ENCODE data around the gene IFT88.
A peak's percentile ranks its signal among the peaks of the same experiment; 100 is the strongest.
"Not testable (repeated sequence)": the region's sequence is repeated elsewhere in the genome, so short reads cannot be mapped to it uniquely, and the experiment has no call there.

Gene IFT88

GRCh38 chr13:20647758-20648157 is 80.8 kb downstream of the IFT88 start:
- no peak for DNase-seq

GRCh38 chr13:20652946-20653345 is 86.0 kb downstream of the IFT88 start:
- DNase-seq = no peak

GRCh38 chr13:20654156-20654555 is 87.2 kb downstream of the IFT88 start:
- no peak for DNase-seq

GRCh38 chr13:20658451-20659040 is 91.6 kb downstream of the IFT88 start:
- DNase-seq = no peak

GRCh38 chr13:20664351-20664750 is 97.4 kb downstream of the IFT88 start:
- no peak for DNase-seq

DNA sequence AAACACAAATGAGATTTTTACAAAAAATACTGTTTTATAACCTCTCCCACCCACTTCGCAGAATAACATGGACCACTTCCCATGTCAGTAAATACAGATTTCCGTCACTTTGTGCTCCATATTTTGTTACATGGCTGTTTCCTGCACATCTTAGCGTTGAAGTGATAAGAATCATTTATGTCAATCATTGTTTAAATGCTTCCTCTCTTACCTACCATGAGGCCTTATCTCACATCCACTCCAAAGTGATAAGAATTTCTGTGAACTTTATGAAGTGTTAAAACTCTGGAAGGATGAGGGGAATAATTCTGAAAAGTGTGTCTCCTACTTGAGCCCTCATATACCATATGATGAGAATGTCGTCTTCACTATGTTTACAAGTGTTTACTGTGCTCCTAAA is 100.0 kb downstream of the IFT88 start:
- DNase-seq = no peak

GRCh38 chr13:20667857-20668437 is 101.0 kb downstream of the IFT88 start:
- DNase-seq = no peak

DNA sequence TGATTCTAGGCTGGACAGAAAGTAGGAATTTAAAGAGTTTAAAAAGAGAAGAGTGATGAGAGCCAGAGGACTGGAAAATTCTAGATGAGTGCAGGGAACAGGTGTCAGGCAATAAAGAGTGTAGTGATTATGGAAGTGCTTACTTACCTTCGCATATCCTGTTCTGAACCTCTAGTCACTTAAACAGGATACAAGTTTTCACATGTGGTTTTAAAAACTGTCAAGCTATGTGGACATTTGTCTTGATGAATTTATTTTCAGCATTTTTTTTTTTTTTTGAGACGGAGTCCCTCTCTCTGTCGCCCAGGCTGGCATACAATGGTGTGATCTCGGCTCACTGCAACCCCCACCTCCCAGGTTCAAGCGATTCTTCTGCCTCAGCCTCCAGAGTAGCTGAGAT is 102.2 kb downstream of the IFT88 start:
- no peak for DNase-seq

DNA sequence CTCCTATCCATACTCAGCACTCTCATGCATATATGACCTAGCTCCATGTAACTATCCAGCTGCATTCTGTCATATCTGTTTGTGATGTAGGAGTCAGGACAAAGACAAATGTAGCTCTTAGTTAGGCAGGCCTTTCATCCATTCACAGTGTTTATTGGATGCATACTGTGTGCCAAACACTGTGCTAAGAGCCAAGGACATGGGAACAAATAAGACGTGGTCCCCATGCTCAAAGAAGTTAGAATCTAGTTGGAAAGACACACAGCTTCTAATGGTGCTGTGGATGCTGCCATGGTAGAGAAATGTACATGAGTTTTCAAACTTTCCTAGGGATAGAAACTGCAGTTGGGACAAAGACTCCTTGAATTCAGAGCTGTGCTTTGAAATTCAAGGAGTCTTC is 104.8 kb downstream of the IFT88 start:
- no peak for DNase-seq

DNA sequence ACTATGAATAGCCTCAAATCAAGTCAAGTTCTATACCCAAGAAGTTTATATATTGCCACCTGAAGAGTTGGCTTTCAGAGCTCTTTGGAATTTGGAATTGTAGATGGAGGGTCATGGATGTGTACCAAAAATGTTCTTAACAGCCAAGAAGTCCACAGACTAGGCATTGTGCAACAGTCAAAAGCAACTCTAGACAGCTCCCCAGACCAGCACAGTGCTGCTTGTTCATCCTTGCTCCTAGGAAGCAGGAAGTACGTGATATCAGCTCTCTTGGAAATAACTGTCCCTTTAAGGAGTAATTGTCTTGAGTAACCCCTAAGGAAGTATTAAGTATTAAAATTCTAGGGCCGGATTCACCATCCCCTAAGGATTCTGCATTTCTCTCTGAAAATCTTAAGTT is 105.8 kb downstream of the IFT88 start:
- DNase-seq = no peak

GRCh38 chr13:20673715-20674114 is 106.8 kb downstream of the IFT88 start:
- no peak for DNase-seq

- DNase-seq = no peak
These were observed 109.3 kb downstream of the IFT88 start for GRCh38 chr13:20676213-20676612.

DNA sequence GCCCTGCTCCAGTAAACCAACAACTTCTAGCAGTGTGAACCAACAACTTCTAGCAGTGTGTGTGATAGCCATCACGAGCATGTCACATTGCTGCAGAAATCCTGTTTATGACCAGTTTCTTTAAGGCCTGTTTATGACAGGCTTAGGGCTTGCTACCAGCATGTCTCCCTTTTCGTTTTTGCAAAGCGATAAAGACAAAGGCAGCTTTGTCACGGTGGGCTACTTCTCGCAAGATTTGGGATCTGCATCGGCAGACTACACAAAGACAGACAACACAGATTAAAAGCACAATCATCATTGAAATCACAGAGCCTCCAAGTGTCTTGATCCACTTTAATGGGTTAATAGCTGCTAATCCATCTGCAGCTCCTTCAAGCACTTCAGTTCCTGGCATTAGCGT is 111.6 kb downstream of the IFT88 start:
- DNase-seq = not testable (repeated sequence)

DNA sequence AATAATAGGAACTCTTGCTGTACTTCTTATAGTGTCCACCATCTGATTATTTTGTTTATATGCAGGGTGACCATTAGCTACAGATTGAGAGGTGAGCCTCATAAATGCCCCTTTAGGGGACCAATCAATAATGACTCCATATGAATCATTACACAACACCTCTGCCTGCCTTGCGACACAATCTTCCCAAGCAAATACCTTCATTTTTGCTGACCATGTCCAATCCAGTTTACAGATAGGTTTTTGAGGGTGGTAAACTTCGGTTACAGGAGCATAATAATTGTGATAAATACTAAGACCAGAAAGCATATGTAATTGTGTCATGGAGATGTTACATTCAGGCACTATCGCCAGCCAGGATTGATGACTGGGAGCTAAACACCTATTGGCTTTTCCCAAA is 112.9 kb downstream of the IFT88 start:
- DNase-seq = no peak

DNA sequence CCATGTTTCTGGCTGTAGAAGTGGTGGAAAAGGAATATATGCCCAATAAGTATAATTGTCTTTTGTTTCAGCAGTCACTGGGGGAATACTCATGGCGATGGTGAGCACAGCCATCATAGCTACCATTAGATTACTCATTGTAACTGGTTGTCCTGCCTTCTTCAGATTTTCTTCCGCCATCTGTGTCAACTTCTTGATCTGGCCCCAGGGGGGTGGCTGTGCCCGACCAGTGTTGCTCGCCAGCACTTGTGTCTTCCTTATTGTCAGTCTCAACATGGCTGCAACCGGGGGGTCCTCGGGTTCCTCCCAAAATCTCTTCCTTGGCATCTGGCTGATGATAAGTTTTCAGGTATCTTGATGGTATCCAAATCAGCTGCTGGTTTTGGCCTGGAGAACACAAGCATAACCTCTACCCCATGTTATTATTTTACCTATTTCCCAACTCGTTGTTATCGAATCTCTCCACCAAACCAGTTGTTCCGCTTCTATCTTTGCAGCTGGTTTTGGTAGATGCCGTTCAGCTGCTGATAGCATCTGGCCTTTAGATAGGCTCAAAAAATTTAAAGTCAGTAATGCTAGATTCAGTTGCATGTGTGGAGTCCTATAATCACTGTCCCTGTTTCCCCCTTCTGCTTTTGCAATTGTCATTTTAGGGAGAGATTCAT is 113.6 kb downstream of the IFT88 start:
- no peak for DNase-seq

DNA sequence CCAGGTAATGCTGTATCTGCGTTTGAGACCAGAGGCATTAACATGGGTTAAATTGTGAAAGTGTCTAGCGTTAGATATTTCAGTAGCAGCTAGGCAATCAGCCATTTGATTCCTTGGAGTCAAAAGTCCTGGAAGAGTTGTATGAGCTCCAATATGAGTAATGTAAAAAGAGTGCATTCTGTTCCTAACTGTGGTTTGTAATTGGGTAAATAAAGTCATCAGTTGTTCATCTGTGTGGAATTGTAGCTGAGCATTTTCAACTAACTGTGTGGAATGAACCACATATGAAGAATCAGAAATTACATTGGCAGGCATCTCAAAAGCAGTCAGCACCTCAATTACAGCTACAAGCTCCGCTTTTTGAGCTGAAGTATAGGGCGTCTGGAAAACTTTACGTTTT is 114.5 kb downstream of the IFT88 start:
- DNase-seq = not testable (repeated sequence)

GRCh38 chr13:20682061-20682460 is 115.1 kb downstream of the IFT88 start:
- no peak for DNase-seq

- no peak for DNase-seq
These were observed 117.1 kb downstream of the IFT88 start for GRCh38 chr13:20684041-20684440.

DNA sequence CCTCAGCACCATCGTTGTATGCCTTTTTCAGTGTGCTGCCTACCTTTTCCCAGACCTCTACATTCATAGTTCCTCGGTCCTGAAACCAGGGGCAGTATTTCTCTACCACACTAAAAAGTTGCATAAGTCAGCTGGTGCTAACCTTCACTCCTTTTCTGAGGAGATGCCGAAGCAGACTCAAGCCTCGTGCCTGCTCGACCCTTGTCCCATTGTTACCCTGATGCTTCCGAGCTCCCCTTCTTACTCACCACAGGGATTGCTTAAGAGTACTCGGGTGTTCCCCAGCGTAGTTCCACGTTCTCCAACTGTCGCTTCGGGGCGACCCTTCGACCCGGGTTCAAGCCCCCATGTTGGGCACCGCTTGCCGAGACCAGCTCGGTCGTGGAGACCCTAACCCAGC is 117.6 kb downstream of the IFT88 start:
- peak in 1 of 2 donors; percentile 68 for DNase-seq

- DNase-seq = no peak
These were observed 118.1 kb downstream of the IFT88 start for GRCh38 chr13:20685092-20685491.

DNA sequence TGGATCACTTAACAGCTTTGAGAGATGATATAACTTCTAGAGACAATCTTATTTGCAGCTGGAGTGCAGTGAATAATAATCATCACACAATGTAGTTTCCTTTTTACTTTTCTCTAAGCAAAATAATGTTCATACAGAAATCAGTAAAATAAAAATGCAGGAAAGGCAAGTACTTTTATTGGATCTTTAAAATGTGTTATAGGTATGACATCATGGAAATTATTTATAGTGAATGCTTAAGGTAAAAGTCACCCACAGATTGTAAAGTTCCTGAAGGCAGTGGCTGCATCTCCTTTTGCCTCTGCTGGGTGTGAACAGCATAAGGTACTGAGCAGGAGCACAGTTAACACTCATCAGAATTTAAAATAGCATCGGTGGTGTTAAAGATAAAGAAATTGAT is 119.2 kb downstream of the IFT88 start:
- DNase-seq = no peak

DNA sequence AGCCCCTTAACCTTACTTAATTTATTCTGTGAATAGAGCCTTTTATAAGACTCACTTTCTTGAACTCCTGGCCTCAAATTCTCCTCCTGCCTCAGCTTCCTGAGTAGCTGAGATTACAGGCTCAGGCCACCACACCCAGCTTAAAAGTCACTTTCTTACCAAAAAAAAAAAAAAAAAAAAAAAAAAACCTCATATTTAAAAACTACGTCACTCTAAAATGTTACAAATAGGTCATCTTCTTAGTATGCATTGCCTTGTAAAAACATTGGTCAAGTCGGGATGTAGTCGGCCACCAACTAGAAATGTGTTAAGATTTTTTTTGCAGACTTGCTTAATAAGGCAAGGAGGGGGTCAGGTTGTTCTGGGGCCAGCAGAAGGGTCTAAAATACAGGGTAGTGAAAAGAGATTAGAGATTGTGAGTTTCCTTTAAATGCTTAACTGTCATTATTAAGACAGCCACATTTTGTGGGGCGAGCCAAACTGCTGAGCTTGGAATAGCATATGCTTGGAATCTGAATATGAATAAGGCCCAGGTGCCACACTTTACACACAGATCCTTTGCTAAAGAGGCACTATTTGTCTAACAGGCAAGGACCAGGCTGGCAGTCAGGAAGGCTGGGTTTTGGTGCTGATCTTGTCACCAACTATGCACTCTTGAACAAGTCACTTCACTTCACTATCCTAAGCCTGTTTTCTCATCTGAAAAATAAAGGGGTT is 120.1 kb downstream of the IFT88 start:
- no peak for DNase-seq

DNA sequence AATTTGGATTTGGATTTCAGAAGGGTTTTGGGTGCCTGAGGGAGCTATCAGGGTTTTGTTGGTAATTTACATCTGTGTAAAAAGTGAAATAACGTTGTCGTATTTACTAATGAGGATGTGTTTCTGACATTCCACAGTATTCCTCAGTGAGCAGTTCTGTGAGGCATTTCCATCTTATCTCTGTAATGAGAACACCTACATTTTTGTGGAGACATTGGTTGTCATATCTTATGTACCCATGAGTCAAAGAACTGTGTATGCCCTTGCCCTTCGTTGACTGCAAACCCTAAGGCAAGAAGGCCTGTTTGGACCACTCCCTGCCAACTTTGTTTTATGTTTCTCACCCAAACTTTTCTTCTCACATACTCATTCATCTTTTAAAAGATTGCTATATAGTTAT is 122.3 kb downstream of the IFT88 start:
- no peak for DNase-seq

GRCh38 chr13:20691616-20692015 is 124.7 kb downstream of the IFT88 start:
- DNase-seq = no peak
